ENCODE data around the gene FN3KRP. TPM values are rescaled to one million over a fixed set of nuclear protein-coding genes. Genes with fewer than 3 reads are reported as not detected.

The FN3KRP gene
- total RNA-seq, 1 experiment from 2014 or later, result 35.4 TPM

Small RNA genes within 50 kb of the gene (microRNA-seq; reads per million reads assigned to microRNA genes)
- gene MIR4525, result not detected

Other genes starting within 250 kb of the FN3KRP start
- 107 and 116 TPM in 2 replicates for gene FOXK2, start 197.0 kb upstream of the FN3KRP start, total RNA-seq (2021)
- gene WDR45B, start 68.3 kb upstream of the FN3KRP start, total RNA-seq (2021), result 69.9 and 73.0 TPM in 2 replicates
- 3.2 and 4.8 TPM in 2 replicates for gene RAB40B, start 18.0 kb upstream of the FN3KRP start, total RNA-seq (2021)
- 6.7 and 8.0 TPM in 2 replicates for gene FN3K, start 18.9 kb downstream of the FN3KRP start, total RNA-seq (2021)
- 113 and 129 TPM in 2 replicates for gene TBCD, start 35.4 kb downstream of the FN3KRP start, total RNA-seq (2021)
- not detected in 2 replicates for gene ZNF750, start 123.3 kb downstream of the FN3KRP start, total RNA-seq (2021)